Measurements from ENCODE around the gene TEFM. TPM values are rescaled to one million over a fixed set of nuclear protein-coding genes. Genes with fewer than 3 reads are reported as not detected.
"Not testable (repeated sequence)": the region's sequence is repeated elsewhere in the genome, so short reads cannot be mapped to it uniquely, and the experiment has no call there.

Gene TEFM
- 10 to 100 TPM; 11.8 to 17.8 TPM for total RNA-seq
- long read RNA-seq, partial matches to known transcripts, result 0 of 9 reads
- long read RNA-seq, other reads (novel, unspliced or antisense), result 4 of 9 reads

DNA sequence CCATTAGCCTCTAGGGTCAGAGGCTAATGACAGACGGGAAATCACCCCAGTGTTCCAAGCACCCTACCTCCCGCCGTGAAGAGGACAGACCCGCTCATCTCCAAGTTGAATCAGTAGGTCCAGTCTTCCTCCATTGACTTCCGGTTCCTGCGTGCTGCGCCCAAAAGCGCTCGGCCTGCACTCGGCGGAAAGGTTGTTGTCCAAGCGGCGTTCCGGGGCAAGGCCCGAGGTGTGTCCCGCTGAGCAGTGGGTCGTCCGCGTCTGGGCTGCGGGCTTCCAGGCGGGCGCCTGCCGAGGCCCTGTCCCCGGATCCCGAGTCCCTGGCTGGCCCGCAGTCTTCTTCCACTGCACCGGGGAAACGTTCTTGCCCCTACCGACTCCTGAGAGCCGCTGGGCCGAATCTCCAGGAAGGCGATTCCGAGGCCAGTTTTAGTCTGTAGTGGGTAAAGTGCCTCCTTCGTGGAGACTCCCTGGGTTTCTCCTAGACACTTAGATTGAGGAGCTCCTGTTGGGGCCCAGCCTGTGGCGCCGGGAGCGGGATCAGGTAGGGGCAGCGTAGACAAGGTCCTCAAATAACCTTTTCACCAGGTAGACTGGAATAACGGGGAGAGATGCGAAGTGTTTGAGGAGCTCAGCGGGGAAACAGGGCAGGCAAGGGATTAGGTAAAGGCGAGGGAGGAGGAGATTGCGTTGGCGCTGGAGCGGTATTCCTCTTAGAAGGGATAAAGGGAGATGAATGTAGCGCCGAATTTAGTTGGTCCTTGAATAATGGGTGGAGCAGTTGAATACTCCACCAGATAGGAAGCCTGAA lies at the start of gene TEFM:
Gene TEFM (minus strand): TSS at position 138 of the 811 bp plus-strand sequence. CDS start 40 bp downstream, at position 98.
- DNase-seq (peak; percentile 87 to 90), ATAC-seq (peak; percentile 98)
- intact Hi-C loops (cut with DNase I, micrococcal nuclease), result no loop called here

DNA sequence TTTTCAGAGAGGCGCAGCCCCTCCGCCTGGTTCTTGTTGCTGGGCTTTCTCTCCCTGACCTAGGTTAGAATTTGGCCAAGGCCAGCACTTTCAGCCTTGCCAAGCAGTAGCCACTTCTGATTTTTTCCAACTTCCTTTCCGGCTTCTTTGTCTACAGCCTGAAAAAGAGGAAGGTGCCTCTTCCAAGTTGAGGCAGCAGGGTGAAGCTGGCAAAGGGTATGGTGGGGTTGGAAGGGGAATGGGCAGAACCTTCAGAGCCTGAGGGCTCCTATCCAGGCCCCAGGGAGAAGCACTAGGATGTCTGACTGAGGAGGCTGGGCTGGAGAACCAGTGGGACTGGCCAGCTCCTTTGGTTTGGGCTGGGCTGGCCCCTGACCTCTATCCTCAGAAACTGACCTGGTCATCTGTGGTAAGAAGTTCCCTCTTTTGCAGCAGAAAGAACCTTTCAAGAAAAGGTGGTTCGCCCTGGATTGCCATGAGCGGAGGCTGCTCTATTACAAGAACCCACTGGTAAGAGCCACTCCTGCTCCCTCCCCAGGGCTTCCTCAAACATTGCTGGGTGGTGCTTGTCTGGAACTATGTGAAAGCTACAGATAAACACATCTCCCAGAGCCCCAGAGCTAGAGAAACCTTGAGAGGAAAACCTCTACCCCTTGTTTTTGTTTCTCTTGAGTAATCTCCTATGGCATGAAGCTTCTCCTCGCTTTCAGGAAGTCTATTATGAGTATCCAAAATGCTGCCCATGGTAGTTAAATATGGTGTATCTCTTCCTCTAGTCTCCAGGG lies 48.2 kb upstream of the TEFM start:
- intact Hi-C loops (cut with DNase I, micrococcal nuclease), result no loop called here
- ATAC-seq (no peak), DNase-seq (no peak)

- ATAC-seq (no peak), DNase-seq (no peak)
- intact Hi-C loops (cut with DNase I, micrococcal nuclease), result no loop called here
These were observed 46.8 kb upstream of the TEFM start for GRCh38 chr17:30952638-30953393.

GRCh38 chr17:30950669-30951399 lies 44.8 kb upstream of the TEFM start:
- DNase-seq (peak; percentile 87 to 96), ATAC-seq (peak; percentile 98)
- intact Hi-C loops (cut with DNase I, micrococcal nuclease), result no loop called here

DNA sequence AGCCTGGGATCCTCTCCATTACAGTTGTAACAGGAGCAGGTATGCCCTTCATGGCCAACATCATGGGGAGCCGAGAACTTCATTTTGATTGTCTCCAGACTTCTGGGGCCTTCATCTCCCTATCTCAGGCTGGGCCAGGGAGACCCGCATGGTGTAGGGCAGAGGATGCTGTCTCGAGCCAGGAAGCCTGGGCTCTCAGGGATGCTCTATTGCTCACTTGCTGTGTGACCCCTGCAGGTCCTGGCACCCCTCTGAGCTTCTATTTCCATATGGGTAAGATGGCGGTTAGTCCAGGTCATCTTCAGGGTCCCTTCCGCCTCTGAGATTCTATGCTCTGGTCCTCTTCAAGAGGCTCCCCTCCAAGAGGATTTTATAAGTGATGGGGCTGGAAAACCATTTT lies 44.2 kb upstream of the TEFM start:
- ATAC-seq (no peak), DNase-seq (no peak)
- intact Hi-C loops (cut with DNase I, micrococcal nuclease), result no loop called here

DNA sequence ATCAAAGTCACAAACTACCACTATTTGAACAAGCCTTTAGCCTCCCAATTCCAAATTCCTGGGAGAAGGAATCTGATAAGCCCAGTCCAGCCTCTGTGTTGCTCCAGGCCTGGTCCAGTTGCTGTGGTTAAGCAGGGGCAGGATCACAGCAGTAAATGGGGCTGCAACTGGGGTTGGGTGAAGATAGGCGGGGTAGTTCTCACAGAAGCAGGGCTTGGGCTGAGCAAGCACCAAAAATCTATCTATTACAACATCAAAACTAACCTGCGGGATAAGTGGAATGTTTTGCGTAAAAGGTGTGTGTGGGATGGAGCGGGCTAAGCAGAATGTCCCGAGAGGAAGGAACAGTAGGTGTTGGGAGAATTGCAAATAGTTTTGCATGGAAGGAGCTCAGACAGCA lies 41.8 kb upstream of the TEFM start:
- intact Hi-C loops (cut with DNase I, micrococcal nuclease), result no loop called here
- ATAC-seq (no peak), DNase-seq (no peak)

DNA sequence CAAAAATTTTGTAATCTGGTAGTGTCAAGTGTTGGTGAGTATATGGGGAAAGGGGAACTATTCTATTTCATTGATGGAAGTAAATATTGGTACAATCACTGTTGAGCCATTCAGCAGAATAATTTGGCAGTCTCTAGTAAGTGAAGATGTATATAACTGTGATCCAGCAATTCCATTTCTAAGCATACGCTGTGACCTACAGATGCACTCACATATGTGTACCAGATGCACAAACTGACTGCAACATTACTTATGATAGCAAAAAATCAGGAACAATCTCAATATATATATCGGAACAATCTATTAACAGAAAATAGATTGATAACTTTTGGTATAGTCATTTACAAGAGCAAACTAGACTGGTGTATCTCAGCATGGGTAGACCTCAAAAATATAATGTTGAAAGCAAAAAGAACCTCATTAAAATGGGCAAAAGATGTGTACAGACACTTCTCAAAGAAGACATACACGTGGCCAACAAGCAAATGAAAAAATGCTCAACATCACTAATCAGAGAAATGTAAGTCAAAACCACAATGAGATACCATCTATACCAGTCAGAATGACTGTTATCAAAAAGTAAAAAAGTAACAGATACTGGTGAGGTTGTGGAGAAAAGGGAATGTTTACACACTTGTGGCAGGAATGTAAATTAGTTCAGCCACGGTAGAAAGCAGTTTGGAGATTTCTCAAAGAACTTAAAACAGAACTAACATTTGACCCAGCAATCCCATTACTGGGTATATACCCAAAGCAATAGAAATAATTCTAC lies 36.5 kb upstream of the TEFM start:
- no peak for ATAC-seq
- intact Hi-C loops (cut with DNase I, micrococcal nuclease), result no loop called here

DNA sequence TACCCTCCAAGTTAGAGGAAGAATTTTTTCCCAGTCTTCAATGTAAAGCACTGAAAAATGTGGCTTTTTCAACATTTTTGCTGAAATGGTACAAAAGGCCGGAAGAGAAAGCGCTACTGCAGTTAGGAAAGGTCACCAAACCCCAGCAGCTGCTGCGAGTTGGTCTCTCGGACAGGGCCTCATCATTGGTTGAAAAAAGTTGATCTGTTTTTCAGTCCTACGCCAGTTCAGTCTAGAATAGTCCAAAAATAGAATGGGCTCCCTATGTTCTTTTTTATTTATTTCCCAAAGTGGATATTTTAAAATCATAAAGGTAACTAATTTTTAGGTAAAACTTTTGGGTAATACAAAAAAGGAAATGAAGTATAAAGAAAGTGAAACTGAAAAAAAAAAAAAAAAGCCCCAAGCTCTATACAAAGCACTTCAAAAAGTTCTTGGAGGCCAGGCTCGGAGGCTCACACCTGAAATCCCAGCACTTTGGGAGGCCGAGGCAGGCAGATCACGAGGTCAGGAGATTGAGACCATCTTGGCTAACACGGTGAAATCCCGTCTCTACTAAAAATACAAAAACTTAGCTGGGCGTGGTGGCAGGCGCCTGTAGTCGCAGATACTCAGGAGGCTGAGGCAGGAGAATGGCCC lies 33.1 kb upstream of the TEFM start:
- ATAC-seq, result no peak
- intact Hi-C loops (cut with DNase I, micrococcal nuclease), result no loop called here
- no peak for DNase-seq

More for the DNA sequence above, 36.5 kb upstream of the TEFM start:
- DNase-seq, result no peak

- DNase-seq, result no peak
- intact Hi-C loops (cut with DNase I, micrococcal nuclease), result no loop called here
- ATAC-seq, result no peak
These were observed 27.9 kb upstream of the TEFM start for GRCh38 chr17:30933966-30934365.

- ATAC-seq; intact Hi-C loops (cut with DNase I, micrococcal nuclease): not testable (repeated sequence)
These were observed 25.5 kb upstream of the TEFM start for GRCh38 chr17:30931582-30931981.

DNA sequence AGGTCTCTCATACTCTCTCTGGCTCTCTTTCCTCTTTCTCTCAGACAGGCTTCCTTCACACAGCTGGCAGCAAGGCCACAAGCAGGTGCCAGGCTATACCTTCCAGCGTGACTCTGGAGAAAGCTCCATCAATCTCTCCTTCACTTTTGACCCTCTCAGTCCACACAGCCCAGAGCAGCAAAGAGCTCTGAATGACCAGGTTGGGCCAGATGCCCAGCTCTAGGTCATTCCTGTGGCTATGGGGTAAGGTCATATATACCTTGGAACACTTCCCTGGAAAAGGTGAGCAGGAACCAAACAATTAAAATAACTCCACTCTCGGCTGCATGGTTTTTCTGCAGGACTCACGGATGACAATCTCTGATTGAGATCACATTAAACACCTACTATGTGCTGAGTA lies 24.5 kb upstream of the TEFM start:
- ATAC-seq (no peak), DNase-seq (no peak)
- intact Hi-C loops (cut with DNase I, micrococcal nuclease), result no loop called here

More at GRCh38 chr17:30931582-30931981, 25.5 kb upstream of the TEFM start:
- DNase-seq, result not testable (repeated sequence)

- intact Hi-C loops (cut with DNase I, micrococcal nuclease), result not testable (repeated sequence)
These were observed 23.8 kb upstream of the TEFM start for GRCh38 chr17:30929861-30930260.

GRCh38 chr17:30929081-30929633 lies 23.1 kb upstream of the TEFM start:
- ATAC-seq (no peak), DNase-seq (no peak)
- intact Hi-C loops (cut with DNase I, micrococcal nuclease), result no loop called here

More at GRCh38 chr17:30929861-30930260, 23.8 kb upstream of the TEFM start:
- not testable (repeated sequence) for ATAC-seq, DNase-seq

GRCh38 chr17:30928584-30928983 lies 22.5 kb upstream of the TEFM start:
- DNase-seq (no peak), ATAC-seq (no peak)
- intact Hi-C loops (cut with DNase I, micrococcal nuclease), result no loop called here

DNA sequence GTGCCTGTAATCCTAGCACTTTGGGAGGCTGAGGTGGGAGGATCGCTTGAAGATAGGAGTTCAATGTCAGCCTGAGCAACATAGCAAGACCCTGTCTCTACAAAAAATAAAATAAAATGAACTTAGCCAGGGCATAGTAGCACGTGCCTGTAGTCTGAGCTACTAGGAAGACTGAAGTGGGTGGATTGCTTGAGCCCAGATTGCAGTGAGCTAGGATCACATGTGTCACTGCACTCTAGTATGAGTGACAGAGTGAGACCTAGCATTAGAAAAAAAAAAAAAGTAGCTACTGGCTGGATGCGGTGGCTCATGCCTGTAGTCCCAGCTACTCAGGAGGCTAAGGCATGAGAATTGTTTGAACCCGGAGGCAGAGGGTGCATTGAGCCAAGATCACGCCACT lies 21.7 kb upstream of the TEFM start:
- ATAC-seq (no peak), DNase-seq (no peak)
- intact Hi-C loops (cut with DNase I, micrococcal nuclease), result no loop called here

- DNase-seq, result no peak
- ATAC-seq, result no peak
- intact Hi-C loops (cut with DNase I, micrococcal nuclease), result no loop called here
These were observed 20.5 kb upstream of the TEFM start for GRCh38 chr17:30926516-30926915.

DNA sequence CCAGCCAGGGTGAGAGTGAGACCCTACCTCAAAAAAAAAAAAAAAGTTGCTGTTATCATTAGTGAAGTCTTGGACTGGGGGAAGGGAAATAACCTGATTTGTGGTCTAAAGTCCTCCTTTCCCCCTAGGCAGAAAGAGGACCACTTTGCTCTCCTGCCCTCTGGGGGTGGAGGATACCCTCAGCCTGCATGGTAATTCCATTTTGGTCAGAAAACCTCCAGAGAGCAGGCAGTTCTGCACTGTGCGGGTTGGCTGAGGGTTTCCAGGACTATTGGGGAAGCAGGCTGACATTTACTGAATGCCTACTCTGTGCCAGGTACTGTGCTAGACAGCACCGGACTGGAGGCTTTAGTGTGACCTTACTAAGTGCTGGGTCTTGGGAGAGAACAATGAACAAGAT lies 18.3 kb upstream of the TEFM start:
- intact Hi-C loops (cut with DNase I, micrococcal nuclease), result no loop called here
- ATAC-seq (no peak), DNase-seq (no peak)

Data from left colon (tissue), 2 donors.